Transverse colon (tissue), 4 donors: ENCODE data around the gene SHB. TPM values are rescaled to one million over a fixed set of nuclear protein-coding genes. Genes with fewer than 3 reads are reported as not detected.
A peak's percentile ranks its signal among the peaks of the same experiment; 100 is the strongest.

ENCODE experiments used
- DNase-seq: peaks from one replicate; pipeline ENCODE4 v3.0.0-alpha.2; 2019
- H3K27ac ChIP-seq, 4 donors: fragments of 200-600 bp; sonication (generic); 2 replicates each; pipeline ENCODE4 v1.5.1; 2016 to 2018; ENCODE audit warnings: inconsistent platforms in 4 of 4
- H3K27me3 ChIP-seq: fragments of 200-600 bp; sonication (generic); 2 replicates; pipeline ENCODE4 v1.5.1; 2017; ENCODE audit warnings: inconsistent platforms
- H3K36me3 ChIP-seq, 4 donors: fragments of 200-600 bp; sonication (generic); 2 replicates each; pipeline ENCODE4 v1.5.1; 2017 to 2019; ENCODE audit warnings: inconsistent platforms in 4 of 4
- H3K4me1 ChIP-seq, 4 donors: fragments of 200-600 bp; sonication (generic); 2 replicates each; pipeline ENCODE4 v1.5.1; 2017 to 2020; ENCODE audit warnings: inconsistent platforms in 4 of 4
- H3K4me3 ChIP-seq, 4 donors: fragments of 200-600 bp; sonication (generic); 1 replicate in 1 of 4; 2 replicates in 3 of 4; pipeline versions ENCODE4 v1.5.1 to v1.6.1; 2017 to 2019; ENCODE audit warnings: inconsistent platforms in 4 of 4
- H3K9me3 ChIP-seq, 2 donors: fragments of 200-600 bp; sonication (generic); 2 replicates each; pipeline ENCODE4 v1.5.1; 2017 to 2019; ENCODE audit warnings: inconsistent platforms in 2 of 2
- CTCF ChIP-seq, 5 experiments: fragments of 200-600 bp in 3 of 5; fragments of 450-650 bp in 2 of 5; sonication (generic) in 3 of 5; IDR thresholded peaks; 1 replicate in 2 of 5; 2 replicates in 3 of 5; pipeline ENCODE4 v1.5.1; 2016 to 2017; ENCODE audit warnings: antibody characterized with exemption in 5 of 5, inconsistent platforms in 3 of 5, mild to moderate bottlenecking in 2 of 5, moderate library complexity in 1 of 5
- EP300 ChIP-seq: sonication (generic); formaldehyde crosslinking; IDR thresholded peaks from one replicate; pipeline ENCODE4 v1.6.1; 2017; ENCODE audit warnings: antibody characterized with exemption, low read depth
- POLR2A ChIP-seq: fragments of 450-650 bp; IDR thresholded peaks from one replicate; pipeline ENCODE4 v1.6.1; 2016; ENCODE audit warnings: antibody characterized with exemption, mild to moderate bottlenecking, moderate library complexity
- POLR2AphosphoS5 ChIP-seq, 3 donors: sonication (generic); formaldehyde crosslinking; IDR thresholded peaks; one replicate each; pipeline ENCODE4 v1.6.1; 2016; ENCODE audit warnings: antibody characterized with exemption in 3 of 3
- WGBS, 2 donors: methylation state at CpG; one replicate each; pipeline ENCODE4 v1.1.5; 2018; ENCODE audit warnings: low coverage in 1 of 2; 5-methylcytosine and 5-hydroxymethylcytosine counted together
- in situ Hi-C, 4 donors: fragments of 200-750 bp; cut with MboI; loops; one replicate each; pipeline versions ENCODE4 v1.15.0 to v1.15.1; 2017; ENCODE audit warnings: low sequenced_read_pairs in 3 of 4, low pct_ligation_motif_present in 1 of 4, low pct_unique_long_range_greater_than_20kb in 1 of 4
- intact Hi-C: fragments of 100-400 bp; cut with DNase I; formaldehyde crosslinking; loops from one replicate; pipeline ENCODE4 v1.15.1; 2023; ENCODE audit warnings: low total_unique reads
- total RNA-seq, 4 donors: library from RNA; depleted of rRNA; stranded (reverse); fragments of >200 nt; gene quantifications; one replicate each; pipeline ENCODE4 v1.1.0, GENCODE V29; 2016

Gene SHB
- total RNA-seq, 4 donors from 2014 or later, result 11.9 to 33.7 (median 22.2) TPM

DNA sequence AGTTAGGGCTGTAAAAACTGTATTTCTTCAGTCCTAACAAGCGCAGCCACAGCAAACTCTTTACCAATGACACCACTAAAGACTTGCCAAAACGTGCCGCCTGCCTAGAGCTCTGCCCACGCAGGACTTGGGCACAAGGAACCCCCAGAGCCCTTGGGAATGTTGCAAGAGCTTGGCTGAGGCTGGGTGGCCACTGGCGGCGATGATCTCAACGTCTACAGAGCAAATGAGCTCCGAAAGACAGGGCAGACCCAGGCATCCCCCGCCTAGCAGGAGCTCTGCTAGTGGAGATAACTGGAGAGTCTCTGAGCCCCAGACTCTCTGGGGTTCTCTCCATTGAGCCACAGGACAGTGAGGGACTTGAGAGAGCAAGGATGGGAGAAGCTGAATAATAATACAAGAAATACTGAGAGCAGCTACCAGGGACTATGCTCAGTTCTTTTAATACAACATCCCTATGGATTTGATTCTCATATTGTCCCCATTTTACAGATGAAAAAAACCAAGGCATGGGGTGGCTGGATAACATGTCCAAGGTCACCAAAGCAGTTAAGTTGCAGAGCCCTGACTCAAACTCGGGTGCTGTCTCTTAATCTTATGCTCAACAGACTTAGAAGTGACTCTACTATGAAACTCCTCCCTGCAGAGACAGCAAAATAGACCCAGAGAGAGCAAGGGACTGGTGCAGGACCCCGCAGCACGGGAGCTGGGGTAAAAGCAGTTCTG, 32.5 kb downstream of the SHB start:
- Histone ChIP-seq H3K4me1 (peaks cover 12 to 65% (median 55%) of the 10 kb centered on the region in 4 donors), H3K27me3 (no peaks in the 10 kb centered on the region), H3K27ac (no peak overlapping the region), H3K36me3 (no peaks in the 10 kb centered on the region), H3K4me3 (no peak overlapping the region), H3K9me3 (no peaks in the 10 kb centered on the region)
- TF ChIP-seq POLR2A (no peak), EP300 (no peak), POLR2AphosphoS5 (IDR thresholded peaks at IDR 0.05) (no peak), CTCF (IDR thresholded peaks at IDR 0.05) (no peak)
- DNase-seq, result no peak
- in situ Hi-C loops (no loop called here), intact Hi-C loops (no loop called here)
- WGBS, 2 donors, result 80 to 85% methylated on average over 1 to 12 of the region's 12 CpGs

DNA sequence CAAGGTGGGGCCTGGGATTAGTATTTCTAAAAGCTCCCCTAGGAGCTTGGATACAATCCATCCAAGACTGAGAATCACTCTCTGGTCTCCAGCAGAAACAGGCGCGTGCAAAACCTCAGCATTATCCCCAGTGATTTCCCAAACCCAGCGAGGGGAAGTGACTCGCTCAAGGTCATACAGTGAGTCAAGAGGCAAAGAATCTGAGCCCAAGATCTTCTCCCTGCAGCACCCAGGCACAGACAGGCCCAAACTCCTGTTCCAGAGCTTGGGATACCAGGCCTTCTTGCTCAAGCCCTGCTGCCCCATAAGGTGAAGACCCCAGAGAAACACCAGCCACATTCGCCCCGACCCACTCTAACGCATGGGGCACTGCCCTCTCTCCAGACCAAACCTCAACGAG, 33.2 kb downstream of the SHB start:
- TF ChIP-seq EP300, result no peak
- TF ChIP-seq POLR2AphosphoS5 (IDR thresholded peaks at IDR 0.05), result no peak
- no peak for TF ChIP-seq CTCF (IDR thresholded peaks at IDR 0.05)
- no peak for TF ChIP-seq POLR2A
- intact Hi-C loops, result no loop called here
- 83% methylated on average over 8 of the region's 8 CpGs; no CpG with 5 or more reads in 1 of the 2 donors for WGBS, 2 donors
- in situ Hi-C loops, result no loop called here
- no peaks in the 10 kb centered on the region for H3K9me3 ChIP-seq
- no peaks in the 10 kb centered on the region for H3K27me3 ChIP-seq
- H3K4me1 ChIP-seq, result peaks cover 19 to 68% (median 61%) of the 10 kb centered on the region in 4 donors
- H3K36me3 ChIP-seq, result no peaks in the 10 kb centered on the region
- no peak overlapping the region for H3K27ac ChIP-seq
- no peak overlapping the region for H3K4me3 ChIP-seq
- DNase-seq, result no peak

- intact Hi-C loops, result no loop called here
- in situ Hi-C loops, result no loop called here
- no peak for DNase-seq
These were observed 35.1 kb downstream of the SHB start for GRCh38 chr9:38033941-38034340.

More at GRCh38 chr9:38033941-38034340, 35.1 kb downstream of the SHB start:
- Histone ChIP-seq H3K4me3 (no peak overlapping the region), H3K4me1 (peaks cover 11 to 65% (median 52%) of the 10 kb centered on the region in 4 donors), H3K9me3 (no peaks in the 10 kb centered on the region), H3K36me3 (no peaks in the 10 kb centered on the region), H3K27me3 (no peaks in the 10 kb centered on the region), H3K27ac (peak overlapping the region; percentile 78 to 86 (median 84))
- TF ChIP-seq POLR2AphosphoS5 (IDR thresholded peaks at IDR 0.05), result no peak
- no peak for TF ChIP-seq CTCF (IDR thresholded peaks at IDR 0.05)
- TF ChIP-seq EP300, result no peak
- TF ChIP-seq POLR2A, result no peak
- 58% methylated on average over 8 of the region's 8 CpGs; no CpG with 5 or more reads in 1 of the 2 donors for WGBS, 2 donors
